ENCODE data around the gene ZNF793. TPM values are rescaled to one million over a fixed set of nuclear protein-coding genes. Genes with fewer than 3 reads are reported as not detected.

The ZNF793 gene
- total RNA-seq, 1 experiment from 2014 or later = 16.3 TPM

DNA sequence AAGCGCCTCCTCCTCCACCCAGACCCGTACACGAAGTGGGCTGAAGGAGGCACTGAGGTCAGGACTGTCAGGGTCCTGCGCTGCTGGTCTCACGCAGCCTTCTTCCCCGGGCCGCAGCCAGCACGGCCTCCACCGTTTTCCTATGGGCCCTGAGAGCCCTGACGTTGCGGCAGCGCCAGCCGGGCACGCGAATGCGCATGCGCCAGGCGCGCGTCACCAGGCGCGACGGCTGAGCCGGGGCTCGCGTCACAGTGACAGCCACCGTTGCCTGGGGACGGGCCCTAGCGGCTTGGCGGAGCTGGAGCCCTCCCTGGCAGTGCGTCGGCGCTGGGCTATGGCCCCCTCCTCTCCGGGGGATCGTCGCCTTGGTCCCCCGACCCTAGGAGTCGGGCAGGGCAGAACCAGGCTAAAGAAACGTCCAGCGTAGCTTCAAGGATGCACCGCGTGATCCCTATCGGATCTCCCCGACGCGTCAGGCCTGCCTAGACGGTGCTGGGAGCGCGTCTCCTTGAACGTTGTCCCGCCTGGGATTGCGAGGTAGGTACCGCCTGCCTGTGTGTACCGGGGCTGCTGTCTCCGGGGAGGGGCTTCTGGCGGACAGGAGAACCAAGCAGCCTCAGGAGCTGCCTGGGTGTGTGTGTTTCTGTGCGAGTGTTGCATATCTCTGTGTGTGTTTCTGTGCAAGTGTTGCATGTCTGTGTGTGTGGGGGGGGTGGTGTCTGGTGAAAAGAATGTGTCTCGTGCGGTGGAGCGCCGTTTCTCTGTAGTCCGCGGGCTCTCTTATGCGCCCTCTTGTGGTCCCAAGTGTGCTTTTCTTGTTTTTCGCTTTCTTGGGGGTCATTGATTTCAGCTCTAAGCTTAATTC, 44.6 kb downstream of the ZNF793 start:
- Mint-ChIP-seq H3K4me3 (peak overlapping the region; percentile 81), H3K36me3 (peaks cover 72% of the 10 kb centered on the region), H3K9me3 (peaks cover 73% of the 10 kb centered on the region), H3K27ac (peak overlapping the region; percentile 91), H3K4me1 (no peaks in the 10 kb centered on the region), H3K27me3 (ENCODE audit: low read depth) (peaks cover 13% of the 10 kb centered on the region)
- TF ChIP-seq, protein P1, sequence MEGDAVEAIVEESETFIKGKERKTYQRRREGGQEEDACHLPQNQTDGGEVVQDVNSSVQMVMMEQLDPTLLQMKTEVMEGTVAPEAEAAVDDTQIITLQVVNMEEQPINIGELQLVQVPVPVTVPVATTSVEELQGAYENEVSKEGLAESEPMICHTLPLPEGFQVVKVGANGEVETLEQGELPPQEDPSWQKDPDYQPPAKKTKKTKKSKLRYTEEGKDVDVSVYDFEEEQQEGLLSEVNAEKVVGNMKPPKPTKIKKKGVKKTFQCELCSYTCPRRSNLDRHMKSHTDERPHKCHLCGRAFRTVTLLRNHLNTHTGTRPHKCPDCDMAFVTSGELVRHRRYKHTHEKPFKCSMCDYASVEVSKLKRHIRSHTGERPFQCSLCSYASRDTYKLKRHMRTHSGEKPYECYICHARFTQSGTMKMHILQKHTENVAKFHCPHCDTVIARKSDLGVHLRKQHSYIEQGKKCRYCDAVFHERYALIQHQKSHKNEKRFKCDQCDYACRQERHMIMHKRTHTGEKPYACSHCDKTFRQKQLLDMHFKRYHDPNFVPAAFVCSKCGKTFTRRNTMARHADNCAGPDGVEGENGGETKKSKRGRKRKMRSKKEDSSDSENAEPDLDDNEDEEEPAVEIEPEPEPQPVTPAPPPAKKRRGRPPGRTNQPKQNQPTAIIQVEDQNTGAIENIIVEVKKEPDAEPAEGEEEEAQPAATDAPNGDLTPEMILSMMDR (IDR thresholded peaks at IDR 0.05) = 0 out of 2 replicates have a peak, but pooled peaks have one; percentile 24
- no peak for TF ChIP-seq GTF2I (CRISPR knock-in tag; conservative IDR thresholded peaks at IDR 0.05)
- DNase-seq (ENCODE audit: low spot score) (peak; percentile 49), ATAC-seq (peak; percentile 67)
- ChIA-PET CTCF (interaction anchor here (0.6 to 1.7 kb wide), 9 partner anchors 32 to 482 kb away, joined by 3 to 5 read pairs (median 3); partner anchors contain the start of genes ZNF570 and ZNF793), POLR2A (interaction anchor here (1.0 kb wide), 1 partner anchor 45 kb away, joined by 3 read pairs; the partner anchor contains the start of gene ZNF793)

DNA sequence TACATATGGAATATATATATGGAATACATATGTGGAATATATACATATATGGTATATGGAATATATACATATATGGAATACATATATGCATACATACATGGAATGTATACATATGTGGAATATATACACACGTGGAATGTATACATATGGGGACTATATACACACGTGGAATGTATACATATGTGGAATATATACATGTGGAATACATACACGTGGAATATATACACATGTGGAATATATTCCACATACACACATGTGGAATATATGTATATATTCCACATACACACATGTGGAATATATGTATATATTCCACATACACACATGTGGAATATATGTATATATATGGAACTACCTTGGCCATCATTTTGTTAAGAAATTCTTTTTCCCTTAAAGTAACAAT, 56.8 kb downstream of the ZNF793 start:
- Mint-ChIP-seq H3K36me3 (peaks cover 91% of the 10 kb centered on the region), H3K9me3 (peaks cover 90% of the 10 kb centered on the region), H3K27ac (no peak overlapping the region), H3K4me3 (no peak overlapping the region), H3K27me3 (ENCODE audit: low read depth) (peaks cover 7% of the 10 kb centered on the region; the same call in 1 of the 2 replicates), H3K4me1 (no peaks in the 10 kb centered on the region)
- DNase-seq (ENCODE audit: low spot score) (no peak), ATAC-seq (no peak)
- ChIA-PET POLR2A (no interaction called here), CTCF (no interaction called here)
- TF ChIP-seq HMGA2 (CRISPR knock-in tag; IDR thresholded peaks at IDR 0.05) = no peak
- TF ChIP-seq, protein P2, sequence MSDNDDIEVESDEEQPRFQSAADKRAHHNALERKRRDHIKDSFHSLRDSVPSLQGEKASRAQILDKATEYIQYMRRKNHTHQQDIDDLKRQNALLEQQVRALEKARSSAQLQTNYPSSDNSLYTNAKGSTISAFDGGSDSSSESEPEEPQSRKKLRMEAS (CRISPR knock-in tag; IDR thresholded peaks at IDR 0.05) = no peak
- TF ChIP-seq, protein P3, sequence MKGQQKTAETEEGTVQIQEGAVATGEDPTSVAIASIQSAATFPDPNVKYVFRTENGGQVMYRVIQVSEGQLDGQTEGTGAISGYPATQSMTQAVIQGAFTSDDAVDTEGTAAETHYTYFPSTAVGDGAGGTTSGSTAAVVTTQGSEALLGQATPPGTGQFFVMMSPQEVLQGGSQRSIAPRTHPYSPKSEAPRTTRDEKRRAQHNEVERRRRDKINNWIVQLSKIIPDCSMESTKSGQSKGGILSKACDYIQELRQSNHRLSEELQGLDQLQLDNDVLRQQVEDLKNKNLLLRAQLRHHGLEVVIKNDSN (CRISPR knock-in tag; IDR thresholded peaks at IDR 0.05) = no peak
- no peak for TF ChIP-seq FOXJ3 (CRISPR knock-in tag; IDR thresholded peaks at IDR 0.05; ENCODE audit: borderline replicate concordance)
- TF ChIP-seq, protein P4, sequence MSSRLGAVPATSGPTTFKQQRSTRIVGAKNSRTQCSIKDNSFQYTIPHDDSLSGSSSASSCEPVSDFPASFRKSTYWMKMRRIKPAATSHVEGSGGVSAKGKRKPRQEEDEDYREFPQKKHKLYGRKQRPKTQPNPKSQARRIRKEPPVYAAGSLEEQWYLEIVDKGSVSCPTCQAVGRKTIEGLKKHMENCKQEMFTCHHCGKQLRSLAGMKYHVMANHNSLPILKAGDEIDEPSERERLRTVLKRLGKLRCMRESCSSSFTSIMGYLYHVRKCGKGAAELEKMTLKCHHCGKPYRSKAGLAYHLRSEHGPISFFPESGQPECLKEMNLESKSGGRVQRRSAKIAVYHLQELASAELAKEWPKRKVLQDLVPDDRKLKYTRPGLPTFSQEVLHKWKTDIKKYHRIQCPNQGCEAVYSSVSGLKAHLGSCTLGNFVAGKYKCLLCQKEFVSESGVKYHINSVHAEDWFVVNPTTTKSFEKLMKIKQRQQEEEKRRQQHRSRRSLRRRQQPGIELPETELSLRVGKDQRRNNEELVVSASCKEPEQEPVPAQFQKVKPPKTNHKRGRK (CRISPR knock-in tag; IDR thresholded peaks at IDR 0.05; ENCODE audit: borderline replicate concordance) = no peak
- TF ChIP-seq PRRX2 (CRISPR knock-in tag; IDR thresholded peaks at IDR 0.05) = no peak
- TF ChIP-seq NFE2L1 (CRISPR knock-in tag; IDR thresholded peaks at IDR 0.05) = no peak
- TF ChIP-seq, protein P5, sequence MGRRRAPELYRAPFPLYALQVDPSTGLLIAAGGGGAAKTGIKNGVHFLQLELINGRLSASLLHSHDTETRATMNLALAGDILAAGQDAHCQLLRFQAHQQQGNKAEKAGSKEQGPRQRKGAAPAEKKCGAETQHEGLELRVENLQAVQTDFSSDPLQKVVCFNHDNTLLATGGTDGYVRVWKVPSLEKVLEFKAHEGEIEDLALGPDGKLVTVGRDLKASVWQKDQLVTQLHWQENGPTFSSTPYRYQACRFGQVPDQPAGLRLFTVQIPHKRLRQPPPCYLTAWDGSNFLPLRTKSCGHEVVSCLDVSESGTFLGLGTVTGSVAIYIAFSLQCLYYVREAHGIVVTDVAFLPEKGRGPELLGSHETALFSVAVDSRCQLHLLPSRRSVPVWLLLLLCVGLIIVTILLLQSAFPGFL (CRISPR knock-in tag; IDR thresholded peaks at IDR 0.05; ENCODE audit: borderline replicate concordance) = no peak
- no peak for TF ChIP-seq ZNF396 (CRISPR knock-in tag; IDR thresholded peaks at IDR 0.05; ENCODE audit: borderline replicate concordance)
- no peak for TF ChIP-seq GRHL2 (CRISPR knock-in tag; IDR thresholded peaks at IDR 0.05; ENCODE audit: insufficient replicate concordance, severe bottlenecking)
- TF ChIP-seq ZNF232 (CRISPR knock-in tag; IDR thresholded peaks at IDR 0.05) = no peak
- TF ChIP-seq GABPB1 (CRISPR knock-in tag; IDR thresholded peaks at IDR 0.05) = no peak
- TF ChIP-seq, protein P6, sequence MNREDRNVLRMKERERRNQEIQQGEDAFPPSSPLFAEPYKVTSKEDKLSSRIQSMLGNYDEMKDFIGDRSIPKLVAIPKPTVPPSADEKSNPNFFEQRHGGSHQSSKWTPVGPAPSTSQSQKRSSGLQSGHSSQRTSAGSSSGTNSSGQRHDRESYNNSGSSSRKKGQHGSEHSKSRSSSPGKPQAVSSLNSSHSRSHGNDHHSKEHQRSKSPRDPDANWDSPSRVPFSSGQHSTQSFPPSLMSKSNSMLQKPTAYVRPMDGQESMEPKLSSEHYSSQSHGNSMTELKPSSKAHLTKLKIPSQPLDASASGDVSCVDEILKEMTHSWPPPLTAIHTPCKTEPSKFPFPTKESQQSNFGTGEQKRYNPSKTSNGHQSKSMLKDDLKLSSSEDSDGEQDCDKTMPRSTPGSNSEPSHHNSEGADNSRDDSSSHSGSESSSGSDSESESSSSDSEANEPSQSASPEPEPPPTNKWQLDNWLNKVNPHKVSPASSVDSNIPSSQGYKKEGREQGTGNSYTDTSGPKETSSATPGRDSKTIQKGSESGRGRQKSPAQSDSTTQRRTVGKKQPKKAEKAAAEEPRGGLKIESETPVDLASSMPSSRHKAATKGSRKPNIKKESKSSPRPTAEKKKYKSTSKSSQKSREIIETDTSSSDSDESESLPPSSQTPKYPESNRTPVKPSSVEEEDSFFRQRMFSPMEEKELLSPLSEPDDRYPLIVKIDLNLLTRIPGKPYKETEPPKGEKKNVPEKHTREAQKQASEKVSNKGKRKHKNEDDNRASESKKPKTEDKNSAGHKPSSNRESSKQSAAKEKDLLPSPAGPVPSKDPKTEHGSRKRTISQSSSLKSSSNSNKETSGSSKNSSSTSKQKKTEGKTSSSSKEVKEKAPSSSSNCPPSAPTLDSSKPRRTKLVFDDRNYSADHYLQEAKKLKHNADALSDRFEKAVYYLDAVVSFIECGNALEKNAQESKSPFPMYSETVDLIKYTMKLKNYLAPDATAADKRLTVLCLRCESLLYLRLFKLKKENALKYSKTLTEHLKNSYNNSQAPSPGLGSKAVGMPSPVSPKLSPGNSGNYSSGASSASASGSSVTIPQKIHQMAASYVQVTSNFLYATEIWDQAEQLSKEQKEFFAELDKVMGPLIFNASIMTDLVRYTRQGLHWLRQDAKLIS (CRISPR knock-in tag; IDR thresholded peaks at IDR 0.05; ENCODE audit: borderline replicate concordance) = no peak
- TF ChIP-seq NR2C2 (CRISPR knock-in tag; IDR thresholded peaks at IDR 0.05) = no peak

Measured in WTC11 (cell line).